ENCODE measurements around the gene TMEM132D. TPM values are rescaled to one million over a fixed set of nuclear protein-coding genes. Genes with fewer than 3 reads are reported as not detected.

Gene TMEM132D
- total and polyA plus RNA-seq, 2 of the 4 experiments (the other 2 are of a cell fraction), result not detected

DNA sequence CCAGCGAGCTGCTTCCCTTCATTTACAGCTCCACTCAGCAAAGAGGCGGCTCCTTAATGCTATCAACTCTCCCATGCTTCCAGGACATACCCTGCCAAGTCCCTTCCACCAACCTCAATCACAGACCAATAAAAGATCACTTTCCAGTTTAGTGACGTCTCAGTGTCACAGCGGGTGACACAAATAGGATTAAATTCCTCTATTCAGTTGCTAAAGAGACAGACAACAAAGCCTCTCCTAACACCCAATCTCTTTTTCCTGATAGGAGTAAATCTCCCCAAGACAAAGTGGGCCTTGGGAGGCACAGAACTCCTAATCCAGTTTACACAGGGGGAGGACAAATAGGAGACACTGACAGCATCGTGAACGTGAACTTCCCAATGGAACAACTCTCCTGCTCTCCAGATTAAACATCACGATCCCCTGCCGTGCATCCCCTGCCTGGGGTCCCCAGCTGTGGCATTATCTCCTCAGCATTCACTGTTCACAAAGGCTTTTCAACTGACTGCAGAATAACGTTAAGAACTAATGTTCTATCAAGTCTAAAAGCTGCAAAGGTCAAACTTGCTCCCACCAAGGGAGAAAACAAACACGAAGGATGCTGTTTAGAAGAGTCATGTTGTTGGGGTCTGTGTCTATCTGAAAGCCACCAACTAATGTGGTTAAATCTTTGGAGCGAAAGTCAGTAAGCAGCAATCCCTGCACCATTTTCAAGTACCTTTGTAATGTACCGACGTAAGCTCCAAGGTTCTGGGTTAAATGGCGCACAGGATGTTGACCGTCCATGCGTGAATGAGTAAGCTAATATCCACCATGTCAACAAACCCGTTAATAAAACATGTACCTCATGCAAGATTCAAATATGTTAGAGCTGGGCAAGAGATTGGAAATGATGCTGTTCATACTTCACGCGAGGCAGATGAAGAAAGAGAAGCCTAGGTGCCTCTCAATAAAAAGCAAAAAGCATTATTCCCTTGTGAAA lies 31.5 kb downstream of the TMEM132D start:
- H3K9me3 ChIP-seq (ENCODE audit: control insufficient read depth, insufficient read depth, low read length), result peaks cover 25% of the 10 kb centered on the region
- ChIA-PET POLR2A (ENCODE audit: unreplicated experiment) (no interaction called here), CTCF (no interaction called here)
- no peak overlapping the region for H4K5ac ChIP-seq (ENCODE audit: low read depth, low read length)
- H2AFZ ChIP-seq (replicated peaks; ENCODE audit: low read length, poor library complexity), result no peak overlapping the region
- H2BK5ac ChIP-seq (ENCODE audit: low read depth, low read length, poor library complexity, severe bottlenecking), result no peak overlapping the region
- H3K9me1 ChIP-seq (ENCODE audit: insufficient read depth, low read length), result no peaks in the 10 kb centered on the region
- no peak overlapping the region for H3K14ac ChIP-seq (replicated peaks; ENCODE audit: low read depth, low read length)
- H3K4ac ChIP-seq (ENCODE audit: low read depth, low read length), result no peak overlapping the region
- H3K27ac ChIP-seq (ENCODE audit: insufficient read depth, low read length), result no peak overlapping the region
- no peak overlapping the region for H2AK5ac ChIP-seq (ENCODE audit: low read depth, low read length)
- no peaks in the 10 kb centered on the region for H3K36me3 ChIP-seq (ENCODE audit: control insufficient read depth, insufficient read depth, low read length)
- H2BK120ac ChIP-seq (ENCODE audit: low read depth, low read length), result no peak overlapping the region
- no peaks in the 10 kb centered on the region for H3K4me1 ChIP-seq (ENCODE audit: control insufficient read depth, insufficient read depth, low read length)
- H3K9ac ChIP-seq (ENCODE audit: low read depth, low read length), result no peak overlapping the region
- WGBS, 2 experiments (ENCODE audit: extremely low coverage in 2 of 2, insufficient read length in 1 of 2), result 0% methylated on average over 1 of the region's 19 CpGs; no CpG with 5 or more reads in 1 of the 2 experiments
- no peak overlapping the region for H4K8ac ChIP-seq (ENCODE audit: low read depth in 2 of 2, low read length in 2 of 2)
- dilution Hi-C loops (cut with HindIII; ENCODE audit: low sequenced_read_pairs, unreplicated experiment), result no loop called here
- no peak overlapping the region for H4K91ac ChIP-seq (ENCODE audit: insufficient read depth, low read depth, low read length)
- in situ Hi-C loops (cut with MboI; ENCODE audit: low sequenced_read_pairs), result no loop called here
- no peak for DNase-seq
- intact Hi-C loops (cut with micrococcal nuclease), result no loop called here
- no peaks in the 10 kb centered on the region for H3K27me3 ChIP-seq (ENCODE audit: control insufficient read depth, insufficient read depth, low read length)
- H3K56ac ChIP-seq (ENCODE audit: extremely low read depth, insufficient read depth, low read length), result no peak overlapping the region
- no peak overlapping the region for H2BK15ac ChIP-seq (ENCODE audit: low read depth, low read length)
- no peak overlapping the region for H3K4me3 ChIP-seq (ENCODE audit: insufficient read depth, low read depth, low read length)
- no peak overlapping the region for H2BK20ac ChIP-seq (ENCODE audit: low read depth, low read length)
- TF ChIP-seq MXI1 (IDR thresholded peaks at IDR 0.05; ENCODE audit: borderline replicate concordance, low read depth, low read length) (no peak), MAFK (IDR thresholded peaks at IDR 0.05; ENCODE audit: low read depth, low read length) (no peak), RAD21 (IDR thresholded peaks at IDR 0.05; ENCODE audit: low read length) (no peak), FOS (IDR thresholded peaks at IDR 0.05; ENCODE audit: low read depth, low read length) (no peak), POLR2A (IDR thresholded peaks at IDR 0.05; ENCODE audit: low read depth, low read length) (no peak)
- TF ChIP-seq, protein P1, sequence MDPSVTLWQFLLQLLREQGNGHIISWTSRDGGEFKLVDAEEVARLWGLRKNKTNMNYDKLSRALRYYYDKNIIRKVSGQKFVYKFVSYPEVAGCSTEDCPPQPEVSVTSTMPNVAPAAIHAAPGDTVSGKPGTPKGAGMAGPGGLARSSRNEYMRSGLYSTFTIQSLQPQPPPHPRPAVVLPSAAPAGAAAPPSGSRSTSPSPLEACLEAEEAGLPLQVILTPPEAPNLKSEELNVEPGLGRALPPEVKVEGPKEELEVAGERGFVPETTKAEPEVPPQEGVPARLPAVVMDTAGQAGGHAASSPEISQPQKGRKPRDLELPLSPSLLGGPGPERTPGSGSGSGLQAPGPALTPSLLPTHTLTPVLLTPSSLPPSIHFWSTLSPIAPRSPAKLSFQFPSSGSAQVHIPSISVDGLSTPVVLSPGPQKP (IDR thresholded peaks at IDR 0.05; ENCODE audit: borderline replicate concordance, low read depth, low read length), result no peak
- H3K79me1 ChIP-seq (ENCODE audit: low read depth in 1 of 2, low read length in 2 of 2), result no peaks in the 10 kb centered on the region
- H3K23ac ChIP-seq (ENCODE audit: low read depth, low read length), result no peak overlapping the region
- BruUV-seq (replicated peaks), result no TSS peak
- no peak overlapping the region for H3K4me2 ChIP-seq (ENCODE audit: low read depth, low read length)
- no peaks in the 10 kb centered on the region for H4K20me1 ChIP-seq (ENCODE audit: insufficient read depth, low read length)
- ATAC-seq (ENCODE audit: low read depth), result no peak
- H3K18ac ChIP-seq (ENCODE audit: low read depth, low read length), result no peak overlapping the region
- no peak overlapping the region for H2AK9ac ChIP-seq (replicated peaks; ENCODE audit: low read depth, low read length, poor library complexity)
